Neuronal stem cell (in vitro differentiated cells): ENCODE results near the gene CYB561. TPM values are rescaled to one million over a fixed set of nuclear protein-coding genes. Genes with fewer than 3 reads are reported as not detected.

ENCODE experiments used
- DNase-seq: peaks from one replicate; pipeline ENCODE4 v3.0.0-alpha.2; 2013; ENCODE audit warnings: low spot score
- H2AFZ ChIP-seq: one replicate; pipeline ENCODE4 v1.6.1; 2013; ENCODE audit warnings: mild to moderate bottlenecking, low read length, inconsistent platforms
- H2AK5ac ChIP-seq: 2 replicates; pipeline ENCODE4 v1.6.1; 2013; ENCODE audit warnings: low read depth, mild to moderate bottlenecking, inconsistent platforms, low read length, moderate library complexity, mixed read lengths
- H2BK120ac ChIP-seq: 2 replicates; pipeline ENCODE4 v1.6.1; 2013; ENCODE audit warnings: low read depth, mild to moderate bottlenecking, inconsistent platforms, low read length, moderate library complexity, mixed read lengths
- H2BK12ac ChIP-seq: one replicate; pipeline ENCODE4 v1.6.1; 2013; ENCODE audit warnings: low read length, inconsistent platforms
- H2BK15ac ChIP-seq: 2 replicates; pipeline ENCODE4 v1.6.1; 2013; ENCODE audit warnings: mild to moderate bottlenecking, low read length, inconsistent platforms, mixed read lengths
- H2BK5ac ChIP-seq: one replicate; pipeline ENCODE4 v1.6.1; 2013; ENCODE audit warnings: inconsistent platforms, mild to moderate bottlenecking, low read length, moderate library complexity
- H3K14ac ChIP-seq: one replicate; pipeline ENCODE4 v1.6.1; 2013; ENCODE audit warnings: low read length, inconsistent platforms
- H3K18ac ChIP-seq: 2 replicates; pipeline ENCODE4 v1.6.1; 2013; ENCODE audit warnings: low read length, inconsistent platforms
- H3K23ac ChIP-seq: 2 replicates; pipeline ENCODE4 v1.6.1; 2013; ENCODE audit warnings: low read depth, mild to moderate bottlenecking, mixed read lengths, low read length, inconsistent platforms; ENCODE audit not compliant: poor library complexity
- H3K27ac ChIP-seq: replicated peaks from 3 replicates; pipeline ENCODE4 v1.5.1; 2013; ENCODE audit warnings: low read length, inconsistent platforms
- H3K27me3 ChIP-seq, 3 experiments: 2 replicates each; pipeline ENCODE4 v1.6.1; 2013; ENCODE audit warnings: low read length in 3 of 3, mild to moderate bottlenecking in 2 of 3, inconsistent platforms in 1 of 3, low read depth in 1 of 3, mixed read lengths in 1 of 3, moderate library complexity in 1 of 3; ENCODE audit not compliant: control insufficient read depth in 3 of 3, insufficient read depth in 3 of 3
- H3K36me3 ChIP-seq, 2 donors: replicated peaks in 1 of 2; 2 replicates each; pipeline ENCODE4 v1.6.1; 2013; ENCODE audit warnings: low read length in 2 of 2; ENCODE audit not compliant: control insufficient read depth in 2 of 2, insufficient read depth in 2 of 2
- H3K4ac ChIP-seq: 2 replicates; pipeline ENCODE4 v1.6.1; 2013; ENCODE audit warnings: inconsistent platforms, mild to moderate bottlenecking, low read length, moderate library complexity
- H3K4me1 ChIP-seq, 2 donors: 1 replicate in 1 of 2; 2 replicates in 1 of 2; pipeline ENCODE4 v1.6.1; 2013; ENCODE audit warnings: low read length in 2 of 2, low read depth in 1 of 2; ENCODE audit not compliant: control insufficient read depth in 2 of 2, insufficient read depth in 1 of 2
- H3K4me2 ChIP-seq: one replicate; pipeline ENCODE4 v1.6.1; 2013; ENCODE audit warnings: mild to moderate bottlenecking, low read length, inconsistent platforms; ENCODE audit not compliant: insufficient read depth, poor library complexity, severe bottlenecking
- H3K4me3 ChIP-seq, 2 donors: 2 replicates each; pipeline ENCODE4 v1.5.1; 2013; ENCODE audit warnings: low read length in 2 of 2, mild to moderate bottlenecking in 2 of 2, inconsistent platforms in 1 of 2, moderate library complexity in 1 of 2
- H3K79me1 ChIP-seq: one replicate; pipeline ENCODE4 v1.6.1; 2013; ENCODE audit warnings: low read depth, mild to moderate bottlenecking, inconsistent platforms, low read length, moderate library complexity
- H3K9ac ChIP-seq: one replicate; pipeline ENCODE4 v1.6.1; 2013; ENCODE audit warnings: mild to moderate bottlenecking, low read depth, low read length, inconsistent platforms; ENCODE audit not compliant: poor library complexity
- H3K9me3 ChIP-seq, 2 donors: replicated peaks in 1 of 2; 2 replicates each; pipeline versions ENCODE3 to v1.6.1; 2013; ENCODE audit warnings: low read length in 2 of 2, mild to moderate bottlenecking in 2 of 2, inconsistent platforms in 1 of 2, low read depth in 1 of 2, mixed read lengths in 1 of 2, moderate library complexity in 1 of 2; ENCODE audit not compliant: control insufficient read depth in 2 of 2, insufficient read depth in 1 of 2
- H4K8ac ChIP-seq: one replicate; pipeline ENCODE4 v1.6.1; 2013; ENCODE audit warnings: low read depth, mild to moderate bottlenecking, inconsistent platforms, low read length, moderate library complexity
- H4K91ac ChIP-seq: one replicate; pipeline ENCODE4 v1.6.1; 2013; ENCODE audit warnings: low read length, low read depth, mild to moderate bottlenecking, inconsistent platforms; ENCODE audit not compliant: poor library complexity
- WGBS, 2 donors: extraction: QIAGEN DNeasy Blood & Tissue Kit; methylation state at CpG; one replicate each; pipeline ENCODE4 v1.1.7; 2013; ENCODE audit warnings: missing lambda C conversion rate in 2 of 2, mixed read lengths in 1 of 2; ENCODE audit not compliant: insufficient read length in 2 of 2, insufficient replicate concordance in 1 of 2; ENCODE audit errors: extremely low coverage in 2 of 2; 5-methylcytosine and 5-hydroxymethylcytosine counted together
- small RNA-seq: library from polyadenylated mRNA; stranded (forward); fragments of <200 nt; extraction: miRNeasy Mini kit (QIAGEN cat#:217004); gene quantifications from one replicate; pipeline ENCODE3, GENCODE V24; 2013; ENCODE audit not compliant: insufficient read depth

The CYB561 gene

DNA sequence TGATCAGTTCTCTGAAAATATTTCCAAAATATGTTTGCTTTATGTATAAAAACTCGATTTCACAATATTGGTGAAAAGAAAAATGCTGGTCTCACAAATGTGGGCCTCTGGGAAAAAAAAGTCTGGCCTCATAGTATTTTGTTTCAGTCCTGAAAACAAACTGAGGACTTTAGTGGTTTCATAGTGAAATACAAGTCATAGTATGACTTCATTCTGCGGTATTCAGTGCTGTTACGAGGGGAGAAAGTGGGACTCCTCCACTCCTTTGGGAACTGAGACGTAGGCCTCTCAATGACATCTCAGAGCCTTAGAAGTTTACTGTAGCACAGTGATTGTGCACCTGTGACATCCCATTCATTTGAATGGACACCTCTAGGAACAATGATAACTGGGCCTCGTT, 56.0 kb downstream of the CYB561 start:
- Histone ChIP-seq H3K4ac (no peak overlapping the region), H2BK120ac (no peak overlapping the region), H3K9ac (no peak overlapping the region), H3K79me1 (no peaks in the 10 kb centered on the region), H3K27me3 (no peaks in the 10 kb centered on the region), H2BK5ac (no peak overlapping the region), H3K36me3 (peaks cover 12 to 68% of the 10 kb centered on the region in 2 donors), H3K9me3 (no peaks in the 10 kb centered on the region), H3K4me2 (no peak overlapping the region), H2AK5ac (no peak overlapping the region), H3K4me1 (no peaks in the 10 kb centered on the region), H3K4me3 (no peak overlapping the region), H3K27ac (no peak overlapping the region), H3K18ac (no peak overlapping the region), H3K23ac (no peak overlapping the region), H4K8ac (no peak overlapping the region), H2AFZ (no peak overlapping the region), H4K91ac (no peak overlapping the region), H3K14ac (no peak overlapping the region), H2BK15ac (no peak overlapping the region), H2BK12ac (no peak overlapping the region)
- no CpG with 5 or more reads among the region's 5 CpGs for WGBS, 2 donors
- no peak for DNase-seq

DNA sequence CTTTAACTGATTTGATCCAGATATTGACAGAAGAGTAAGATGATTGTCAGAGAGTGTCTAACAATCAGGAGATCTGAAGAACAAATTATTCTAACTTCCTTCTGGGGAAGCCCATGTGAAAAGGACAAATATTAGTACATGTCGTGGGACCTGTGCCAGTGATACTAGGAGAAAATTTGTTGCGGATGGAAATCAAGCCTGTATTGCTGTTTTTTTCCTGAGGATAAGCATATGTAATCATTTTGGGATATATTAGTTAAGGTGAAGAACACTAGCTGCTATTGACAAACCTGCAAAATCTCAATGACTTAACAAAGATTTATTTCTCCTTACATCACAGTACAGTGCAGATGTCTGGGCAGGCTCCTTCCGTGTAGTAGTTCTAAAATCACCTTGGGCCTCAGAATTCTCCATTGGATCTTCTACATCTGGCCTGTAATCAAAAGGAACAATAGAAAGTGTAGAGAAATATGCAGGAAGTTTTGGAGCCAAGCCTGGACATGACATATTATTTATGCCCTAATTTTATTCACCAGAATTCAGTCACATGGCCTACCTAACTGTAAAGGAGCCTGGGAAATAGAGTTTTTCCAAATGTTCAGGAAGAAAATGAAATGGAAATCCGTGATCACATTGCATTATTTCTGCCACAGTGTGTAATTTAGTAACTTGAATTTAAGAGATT, 58.3 kb downstream of the CYB561 start:
- Histone ChIP-seq H3K4ac (no peak overlapping the region), H2BK5ac (no peak overlapping the region), H3K79me1 (no peaks in the 10 kb centered on the region), H3K4me2 (no peak overlapping the region), H3K27me3 (no peaks in the 10 kb centered on the region), H3K27ac (no peak overlapping the region), H4K91ac (no peak overlapping the region), H3K14ac (no peak overlapping the region), H2AFZ (no peak overlapping the region), H3K18ac (no peak overlapping the region), H2BK15ac (no peak overlapping the region), H3K9ac (no peak overlapping the region), H3K9me3 (no peaks in the 10 kb centered on the region), H3K4me1 (no peaks in the 10 kb centered on the region), H2BK120ac (no peak overlapping the region), H3K36me3 (peaks cover 12 to 78% of the 10 kb centered on the region in 2 donors), H4K8ac (no peak overlapping the region), H3K23ac (no peak overlapping the region), H2AK5ac (no peak overlapping the region), H3K4me3 (no peak overlapping the region), H2BK12ac (no peak overlapping the region)
- DNase-seq, result no peak
- no CpG with 5 or more reads among the region's 4 CpGs for WGBS, 2 donors

DNA sequence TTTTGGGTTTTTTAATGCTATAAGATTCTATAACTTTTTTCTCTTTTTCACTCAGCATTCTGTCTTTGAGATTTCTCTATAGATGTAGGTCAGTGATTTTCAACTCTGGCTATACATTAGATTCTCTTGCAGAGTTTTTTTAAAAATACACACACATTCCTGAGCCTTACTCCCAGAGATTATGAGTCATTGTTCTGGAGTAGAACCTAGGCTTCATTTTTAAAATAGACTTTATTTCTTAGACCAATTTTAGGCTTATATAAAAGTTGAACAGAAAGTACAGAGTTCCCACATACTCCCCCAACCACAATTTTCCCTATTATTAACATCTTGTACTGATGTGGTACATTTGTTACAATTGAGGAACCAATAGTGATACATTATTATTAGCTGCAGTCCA, 63.3 kb downstream of the CYB561 start:
- DNase-seq, result no peak
- Histone ChIP-seq H2AK5ac (no peak overlapping the region), H3K23ac (no peak overlapping the region), H2BK5ac (no peak overlapping the region), H2BK120ac (no peak overlapping the region), H3K27ac (no peak overlapping the region), H3K79me1 (no peaks in the 10 kb centered on the region), H2AFZ (no peak overlapping the region), H3K4me2 (no peak overlapping the region), H2BK12ac (no peak overlapping the region), H3K4ac (no peak overlapping the region), H3K18ac (no peak overlapping the region), H3K9ac (no peak overlapping the region), H3K4me1 (no peaks in the 10 kb centered on the region), H3K4me3 (no peak overlapping the region), H3K27me3 (no peaks in the 10 kb centered on the region), H3K9me3 (no peaks in the 10 kb centered on the region), H2BK15ac (no peak overlapping the region), H3K36me3 (peaks cover 0 to 90% of the 10 kb centered on the region in 2 donors), H4K91ac (no peak overlapping the region), H4K8ac (no peak overlapping the region), H3K14ac (no peak overlapping the region)

Small RNAs within 50 kb of the gene (small RNA-seq; reads per million reads assigned to genes)
- gene AC005828.6, result not detected
